Measurements from ENCODE around the gene IL33.

GRCh38 chr9:6188906-6189305, 26.7 kb upstream of the IL33 start:
- TF ChIP-seq, protein P1, sequence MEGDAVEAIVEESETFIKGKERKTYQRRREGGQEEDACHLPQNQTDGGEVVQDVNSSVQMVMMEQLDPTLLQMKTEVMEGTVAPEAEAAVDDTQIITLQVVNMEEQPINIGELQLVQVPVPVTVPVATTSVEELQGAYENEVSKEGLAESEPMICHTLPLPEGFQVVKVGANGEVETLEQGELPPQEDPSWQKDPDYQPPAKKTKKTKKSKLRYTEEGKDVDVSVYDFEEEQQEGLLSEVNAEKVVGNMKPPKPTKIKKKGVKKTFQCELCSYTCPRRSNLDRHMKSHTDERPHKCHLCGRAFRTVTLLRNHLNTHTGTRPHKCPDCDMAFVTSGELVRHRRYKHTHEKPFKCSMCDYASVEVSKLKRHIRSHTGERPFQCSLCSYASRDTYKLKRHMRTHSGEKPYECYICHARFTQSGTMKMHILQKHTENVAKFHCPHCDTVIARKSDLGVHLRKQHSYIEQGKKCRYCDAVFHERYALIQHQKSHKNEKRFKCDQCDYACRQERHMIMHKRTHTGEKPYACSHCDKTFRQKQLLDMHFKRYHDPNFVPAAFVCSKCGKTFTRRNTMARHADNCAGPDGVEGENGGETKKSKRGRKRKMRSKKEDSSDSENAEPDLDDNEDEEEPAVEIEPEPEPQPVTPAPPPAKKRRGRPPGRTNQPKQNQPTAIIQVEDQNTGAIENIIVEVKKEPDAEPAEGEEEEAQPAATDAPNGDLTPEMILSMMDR (conservative IDR thresholded peaks at IDR 0.05; ENCODE audit: low read depth, low read length) = no peak
- TF ChIP-seq EZH2 (IDR thresholded peaks at IDR 0.05; ENCODE audit: low read length, unreplicated experiment) = no peak
- no peak for TF ChIP-seq EZH2phosphoT487 (IDR thresholded peaks at IDR 0.05; ENCODE audit: borderline replicate concordance, low read length)
